K562 (cell line): ENCODE results near the gene AIMP1. TPM values are rescaled to one million over a fixed set of nuclear protein-coding genes. Genes with fewer than 3 reads are reported as not detected.

Experiments
- ATAC-seq: fragments of 200-7000 bp; cut with Tn5 transposase; 3 replicates; pipeline ENCODE4 v1.9.1; 2020; ENCODE audit warnings: moderate library complexity
- BruUV-seq: library from RNA; stranded (reverse); fragments of 400-500 nt; replicated peaks from 2 replicates; lab custom pipeline; 2021; lab: Mats Ljungman, UMichigan
- CTCF ChIA-PET: fragments of 300-600 bp; formaldehyde crosslinking; extraction: SDS; loops from one replicate; lab custom pipeline; 2021; ENCODE audit warnings: low intra/inter-chr PET ratio; lab: Yijun Ruan, JAX
- POLR2A ChIA-PET: fragments of 300-600, 350-650 bp; sonication (Branson Sonifier 250); formaldehyde crosslinking; extraction: SDS; loops from one replicate; lab custom pipeline; 2021; ENCODE audit warnings: antibody characterized with exemption, inconsistent platforms; lab: Yijun Ruan, JAX
- DNase-seq, 4 experiments: peaks; one replicate each; pipeline versions ENCODE4 v3.0.0 to v3.0.0-alpha.2; 2011 to 2018; ENCODE audit warnings: low spot score in 3 of 4, mixed read lengths in 3 of 4; ENCODE audit errors: extremely low read depth in 1 of 4
- FAIRE-seq: peaks from 2 replicates; lab custom pipeline; 2011; peaks lifted over from hg19 to GRCh38; lab: Jason Lieb, UNC
- H2AFZ ChIP-seq: 2 replicates; pipeline ENCODE4 v1.6.0; 2011; ENCODE audit warnings: low read depth, low read length, control low read depth, inconsistent platforms
- H3K27ac ChIP-seq: fragments of 200-600 bp; 3 replicates; pipeline ENCODE4 v1.8.0; 2011; ENCODE audit warnings: low read depth, mild to moderate bottlenecking, control low read depth, inconsistent platforms, low read length, moderate library complexity, mixed read lengths; ENCODE audit errors: extremely low read depth
- H3K27me3 ChIP-seq, 2 experiments: fragments of 300-600 bp in 1 of 2; 2 replicates in 1 of 2; 3 replicates in 1 of 2; pipeline versions ENCODE4 v1.6.0 to v1.8.0; 2011; ENCODE audit warnings: inconsistent platforms in 2 of 2, low read length in 2 of 2, mild to moderate bottlenecking in 1 of 2, mixed read lengths in 1 of 2, moderate library complexity in 1 of 2; ENCODE audit not compliant: control insufficient read depth in 2 of 2, insufficient read depth in 2 of 2
- H3K36me3 ChIP-seq: fragments of 300-600 bp; 3 replicates; pipeline ENCODE4 v1.8.0; 2011; ENCODE audit warnings: mild to moderate bottlenecking, low read length, inconsistent platforms; ENCODE audit not compliant: control insufficient read depth, insufficient read depth
- H3K4me1 ChIP-seq, 2 experiments: fragments of 200-600 bp in 1 of 2; replicated peaks in 1 of 2; 2 replicates in 1 of 2; 3 replicates in 1 of 2; pipeline versions ENCODE4 v1.5.1 to v1.8.0; 2011; ENCODE audit warnings: inconsistent platforms in 2 of 2, low read length in 2 of 2, mild to moderate bottlenecking in 1 of 2, mixed read lengths in 1 of 2, moderate library complexity in 1 of 2; ENCODE audit not compliant: control insufficient read depth in 2 of 2, insufficient read depth in 2 of 2
- H3K4me2 ChIP-seq: 2 replicates; pipeline ENCODE4 v1.6.1; 2011; ENCODE audit warnings: low read length, control low read depth, inconsistent platforms, mixed read lengths; ENCODE audit not compliant: insufficient read depth
- H3K4me3 ChIP-seq: fragments of 200-600 bp; sonication (generic), shearing (Covaris generic); 2 replicates; pipeline ENCODE4 v1.5.1; 2016; ENCODE audit warnings: control low read depth, inconsistent platforms
- H3K79me2 ChIP-seq: fragments of 200-600 bp; 3 replicates; pipeline ENCODE4 v1.8.0; 2011; ENCODE audit warnings: low read length, inconsistent platforms; ENCODE audit not compliant: control insufficient read depth, insufficient read depth
- H3K9ac ChIP-seq, 2 experiments: 2 replicates each; pipeline versions ENCODE4 v1.6.0 to v1.6.1; 2011; ENCODE audit warnings: low read depth in 2 of 2, low read length in 2 of 2, control low read depth in 1 of 2, inconsistent platforms in 1 of 2, mild to moderate bottlenecking in 1 of 2, mixed read lengths in 1 of 2; ENCODE audit not compliant: insufficient read depth in 1 of 2
- H3K9me1 ChIP-seq: one replicate; pipeline ENCODE4 v1.6.0; 2011; ENCODE audit warnings: inconsistent platforms, mild to moderate bottlenecking, low read length, moderate library complexity; ENCODE audit not compliant: control insufficient read depth, insufficient read depth
- H3K9me3 ChIP-seq: replicated peaks from 2 replicates; pipeline ENCODE4 v1.5.1; 2011; ENCODE audit warnings: low read depth, low read length, inconsistent platforms; ENCODE audit not compliant: control insufficient read depth, insufficient read depth
- H4K20me1 ChIP-seq: replicated peaks from 2 replicates; pipeline ENCODE4 v1.6.1; 2011; ENCODE audit warnings: low read length, inconsistent platforms, mixed read lengths; ENCODE audit not compliant: control insufficient read depth, insufficient read depth
- CBX1 ChIP-seq: sonication (generic); IDR thresholded peaks from 2 replicates; pipeline ENCODE4 v1.6.1; 2016; ENCODE audit warnings: antibody characterized with exemption, low read depth, mild to moderate bottlenecking
- MCM2 ChIP-seq: fragments of 450-650 bp; IDR thresholded peaks from 2 replicates; pipeline ENCODE4 v1.6.1; 2017; ENCODE audit warnings: low read depth, mild to moderate bottlenecking
- MECOM ChIP-seq: fragments of 250-450 bp; sonication (Bioruptor Pico); IDR thresholded peaks from 2 replicates; pipeline ENCODE4 v1.8.0; 2022; ENCODE audit warnings: inconsistent platforms
- ZNF583 ChIP-seq: fragments of 250-450 bp; sonication (Bioruptor Pico); IDR thresholded peaks from 2 replicates; pipeline ENCODE4 v1.4.0; 2020
- ZNF586 ChIP-seq: fragments of 450-650 bp; formaldehyde crosslinking; conservative IDR thresholded peaks from 2 replicates; pipeline ENCODE4 v1.4.0; 2020; ENCODE audit warnings: mild to moderate bottlenecking, moderate library complexity
- whole genome bisulfite sequencing: fragments of 100-300 bp; shearing (Covaris generic); methylation state at CpG from one replicate; pipeline ENCODE4 v1.1.6; 2016; ENCODE audit warnings: low coverage, mixed read lengths; ENCODE audit not compliant: insufficient coverage; ENCODE audit errors: missing lambda C conversion rate; 5-methylcytosine and 5-hydroxymethylcytosine counted together
- in situ Hi-C: fragments of 300-500 bp; cut with MboI; formaldehyde crosslinking; loops from 4 replicates; pipeline ENCODE4 v1.15.0; 2018; ENCODE audit warnings: inconsistent platforms, mixed read lengths
- intact Hi-C: fragments of 100-400 bp; cut with micrococcal nuclease; formaldehyde crosslinking; loops from 2 replicates; pipeline ENCODE4 v1.14.2; 2022
- polyA plus RNA-seq, 8 experiments: library from polyadenylated mRNA; depleted of rRNA in 4 of 8; stranded (reverse) in 5 of 8; unstranded in 3 of 8; fragments of >200 nt; fragmentation: Nextera tagmentation in 2 of 8; fragmentation: Illumina TruSeq in 1 of 8; extraction: Ambion mirVana in 2 of 8; extraction: Trizol in 1 of 8; gene quantifications; 2 replicates each; pipeline versions ENCODE4 v1.2.1 to v1.2.3, GENCODE V29; 2011 to 2014; ENCODE audit warnings: inconsistent platforms in 1 of 8, missing spikeins in 1 of 8
- total RNA-seq, 7 experiments: library from RNA; depleted of rRNA in 6 of 7; stranded (reverse); fragments of >200 nt in 6 of 7; fragmentation: Illumina TruSeq in 2 of 7; extraction: Trizol in 2 of 7; gene quantifications; 2 replicates each; pipeline versions ENCODE4 v1.2.1 to v1.2.3, GENCODE V29; 2011 to 2021; ENCODE audit warnings: low replicate concordance in 1 of 7
- TF ChIP-seq, protein P1 (sequence below): fragments of 250-450 bp; sonication (Bioruptor Pico); IDR thresholded peaks from 2 replicates; pipeline ENCODE4 v1.8.0; 2021; ENCODE audit warnings: moderate library complexity, mild to moderate bottlenecking, inconsistent platforms
- TF ChIP-seq, protein P2 (sequence below): fragments of 250-450 bp; sonication (Bioruptor Pico); IDR thresholded peaks from 2 replicates; pipeline ENCODE4 v1.8.0; 2022; ENCODE audit warnings: moderate library complexity, mild to moderate bottlenecking, inconsistent platforms

Gene AIMP1
- total and polyA plus RNA-seq, 9 of the 15 experiments (the other 6 are each of a cell fraction or from before 2014, with no cell fraction given), result 39.9 to 141 (median 70.1) TPM

DNA sequence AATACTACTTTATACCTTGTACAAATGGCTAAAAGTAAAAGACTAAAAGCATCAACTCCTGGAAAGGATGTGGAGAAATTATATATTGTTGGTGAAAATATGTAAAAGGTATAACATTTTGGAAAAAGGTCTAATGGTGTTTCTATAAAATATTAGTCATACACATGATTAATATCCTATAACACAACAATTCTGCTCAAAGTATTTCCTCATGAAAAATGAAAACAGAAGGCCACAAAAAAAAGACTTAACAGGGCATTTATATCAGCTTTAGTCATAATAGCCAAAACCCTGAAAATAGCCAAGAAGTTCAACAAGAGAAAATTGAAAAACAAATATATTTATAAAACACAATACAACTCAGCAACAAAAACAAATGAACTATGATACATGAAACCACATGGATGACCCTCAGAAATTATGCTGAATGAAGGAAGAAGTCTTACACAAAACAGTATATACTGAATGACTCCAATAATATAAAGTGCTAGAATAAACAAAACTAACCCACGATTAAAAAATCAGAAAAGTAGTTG lies 39.1 kb upstream of the AIMP1 start:
- H3K4me3 ChIP-seq, result no peak overlapping the region
- H2AFZ ChIP-seq, result no peak overlapping the region
- no peaks in the 10 kb centered on the region for H3K4me1 ChIP-seq
- H3K27ac ChIP-seq, result no peak overlapping the region
- 40% methylated on average over 1 of the region's 1 CpG for WGBS
- TF ChIP-seq MCM2, result no peak
- TF ChIP-seq, protein P1, sequence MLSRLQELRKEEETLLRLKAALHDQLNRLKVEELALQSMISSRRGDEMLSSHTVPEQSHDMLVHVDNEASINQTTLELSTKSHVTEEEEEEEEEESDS (CRISPR knock-in tag), result no peak
- no peak for TF ChIP-seq CBX1
- no peak for TF ChIP-seq MECOM (CRISPR knock-in tag)
- TF ChIP-seq, protein P2, sequence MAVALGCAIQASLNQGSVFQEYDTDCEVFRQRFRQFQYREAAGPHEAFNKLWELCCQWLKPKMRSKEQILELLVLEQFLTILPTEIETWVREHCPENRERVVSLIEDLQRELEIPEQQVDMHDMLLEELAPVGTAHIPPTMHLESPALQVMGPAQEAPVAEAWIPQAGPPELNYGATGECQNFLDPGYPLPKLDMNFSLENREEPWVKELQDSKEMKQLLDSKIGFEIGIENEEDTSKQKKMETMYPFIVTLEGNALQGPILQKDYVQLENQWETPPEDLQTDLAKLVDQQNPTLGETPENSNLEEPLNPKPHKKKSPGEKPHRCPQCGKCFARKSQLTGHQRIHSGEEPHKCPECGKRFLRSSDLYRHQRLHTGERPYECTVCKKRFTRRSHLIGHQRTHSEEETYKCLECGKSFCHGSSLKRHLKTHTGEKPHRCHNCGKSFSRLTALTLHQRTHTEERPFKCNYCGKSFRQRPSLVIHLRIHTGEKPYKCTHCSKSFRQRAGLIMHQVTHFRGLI (CRISPR knock-in tag), result no peak
- TF ChIP-seq ZNF586 (CRISPR knock-in tag), result no peak
- TF ChIP-seq ZNF583, result no peak
- intact Hi-C loops (no loop called here), in situ Hi-C loops (no loop called here)
- ATAC-seq, result no peak
- no peaks in the 10 kb centered on the region for H3K9me1 ChIP-seq
- H3K4me2 ChIP-seq, result no peak overlapping the region
- DNase-seq, result no peak
- H3K9ac ChIP-seq, result no peak overlapping the region
- FAIRE-seq, result no peak
- no peaks in the 10 kb centered on the region for H4K20me1 ChIP-seq
- H3K9me3 ChIP-seq, result no peaks in the 10 kb centered on the region
- ChIA-PET CTCF (no interaction called here), POLR2A (no interaction called here)
- no peaks in the 10 kb centered on the region for H3K79me2 ChIP-seq
- H3K36me3 ChIP-seq, result no peaks in the 10 kb centered on the region
- BruUV-seq, result no TSS peak
- no peaks in the 10 kb centered on the region for H3K27me3 ChIP-seq
